Mammary epithelial cell (primary cell): Measurements from ENCODE around the gene METTL18.

Experiments
- EZH2 ChIP-seq: IDR thresholded peaks from 2 replicates; pipeline ENCODE4 v1.6.1; 2012; ENCODE audit warnings: low read length, inconsistent platforms, borderline replicate concordance
- TF ChIP-seq, protein P1 (sequence below), 2 donors: IDR thresholded peaks in 1 of 2; conservative IDR thresholded peaks in 1 of 2; 2 replicates each; pipeline ENCODE4 v1.5.1; 2011 to 2012; ENCODE audit warnings: inconsistent platforms in 2 of 2, low read length in 2 of 2, mild to moderate bottlenecking in 2 of 2, control low read depth in 1 of 2, low read depth in 1 of 2; ENCODE audit not compliant: insufficient read depth in 1 of 2; ENCODE audit errors: extremely low read depth in 1 of 2

DNA sequence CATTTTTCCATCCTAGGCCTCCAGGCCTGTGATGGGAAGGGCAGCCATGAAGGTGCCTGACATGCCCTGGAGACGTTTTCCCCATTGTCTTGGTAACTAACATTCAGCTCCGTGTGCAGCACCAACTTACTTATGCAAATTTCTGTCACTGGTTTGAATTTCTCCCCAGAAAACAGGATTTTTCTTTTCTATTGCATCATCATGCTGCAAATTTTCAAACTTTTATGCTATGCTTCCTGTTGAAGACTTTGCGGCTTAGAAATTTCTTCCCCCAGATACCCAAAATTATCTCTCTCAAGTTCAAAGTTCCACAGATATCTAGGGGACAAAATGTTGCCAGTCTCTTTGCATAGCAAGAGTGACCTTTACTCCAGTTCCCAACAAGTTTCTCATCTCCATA, 35.7 kb downstream of the METTL18 start:
- TF ChIP-seq, protein P1, sequence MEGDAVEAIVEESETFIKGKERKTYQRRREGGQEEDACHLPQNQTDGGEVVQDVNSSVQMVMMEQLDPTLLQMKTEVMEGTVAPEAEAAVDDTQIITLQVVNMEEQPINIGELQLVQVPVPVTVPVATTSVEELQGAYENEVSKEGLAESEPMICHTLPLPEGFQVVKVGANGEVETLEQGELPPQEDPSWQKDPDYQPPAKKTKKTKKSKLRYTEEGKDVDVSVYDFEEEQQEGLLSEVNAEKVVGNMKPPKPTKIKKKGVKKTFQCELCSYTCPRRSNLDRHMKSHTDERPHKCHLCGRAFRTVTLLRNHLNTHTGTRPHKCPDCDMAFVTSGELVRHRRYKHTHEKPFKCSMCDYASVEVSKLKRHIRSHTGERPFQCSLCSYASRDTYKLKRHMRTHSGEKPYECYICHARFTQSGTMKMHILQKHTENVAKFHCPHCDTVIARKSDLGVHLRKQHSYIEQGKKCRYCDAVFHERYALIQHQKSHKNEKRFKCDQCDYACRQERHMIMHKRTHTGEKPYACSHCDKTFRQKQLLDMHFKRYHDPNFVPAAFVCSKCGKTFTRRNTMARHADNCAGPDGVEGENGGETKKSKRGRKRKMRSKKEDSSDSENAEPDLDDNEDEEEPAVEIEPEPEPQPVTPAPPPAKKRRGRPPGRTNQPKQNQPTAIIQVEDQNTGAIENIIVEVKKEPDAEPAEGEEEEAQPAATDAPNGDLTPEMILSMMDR (conservative IDR thresholded peaks at IDR 0.05 in 1 of 2, IDR thresholded peaks at IDR 0.05 in 1 of 2; ENCODE audit: extremely low read depth in 1 of 2, insufficient read depth in 1 of 2, low read depth in 1 of 2, low read length in 2 of 2), result no peak
- TF ChIP-seq EZH2, result no peak
